NCI-H1105 treated with DMSO at 0.1 percent for 48 hours (cell line): ENCODE data around the gene F8.
"Not testable (repeated sequence)": the region's sequence is repeated elsewhere in the genome, so short reads cannot be mapped to it uniquely, and the experiment has no call there.

Experiments
- DNase-seq: peaks from one replicate; lab custom pipeline; 2025; lab: John Stamatoyannopoulos, UW

The F8 gene

GRCh38 chrX:154885057-154885456 is 137.5 kb downstream of the F8 start:
- DNase-seq: not testable (repeated sequence)

GRCh38 chrX:154884069-154884468 is 138.5 kb downstream of the F8 start:
- DNase-seq: not testable (repeated sequence)

- DNase-seq: no peak
Measured at GRCh38 chrX:154873329-154873728, 149.2 kb downstream of the F8 start.

GRCh38 chrX:154868522-154868921 is 154.0 kb downstream of the F8 start:
- DNase-seq: not testable (repeated sequence)

GRCh38 chrX:154855256-154855655 is 167.3 kb downstream of the F8 start:
- DNase-seq: no peak

- DNase-seq: no peak
Measured at GRCh38 chrX:154850957-154851611, 171.4 kb downstream of the F8 start.

- DNase-seq: peak; percentile 72
Measured at GRCh38 chrX:154840856-154841255, 181.7 kb downstream of the F8 start.

- no peak for DNase-seq
Measured at GRCh38 chrX:154836163-154836562, 186.4 kb downstream of the F8 start.

GRCh38 chrX:154834562-154834961 is 188.0 kb downstream of the F8 start, which contains the start of gene SMIM9:
Gene SMIM9, minus strand, starts transcription at chrX:154834662. Its CDS starts 3,806 bp downstream, at chrX:154830856.
- DNase-seq: no peak

- DNase-seq: no peak
Measured at GRCh38 chrX:154833746-154834274, 188.7 kb downstream of the F8 start.

GRCh38 chrX:154829926-154830442 is 192.5 kb downstream of the F8 start:
- DNase-seq: no peak

- DNase-seq: no peak
Measured at GRCh38 chrX:154829134-154829533, 193.4 kb downstream of the F8 start.

GRCh38 chrX:154828016-154828408 is 194.5 kb downstream of the F8 start:
- DNase-seq: no peak

- no peak for DNase-seq
Measured at GRCh38 chrX:154827194-154828015, 195.1 kb downstream of the F8 start.

GRCh38 chrX:154825586-154825985 is 196.9 kb downstream of the F8 start:
- DNase-seq: not testable (repeated sequence)

- DNase-seq: no peak
Measured at GRCh38 chrX:154824638-154825037, 197.9 kb downstream of the F8 start.

- no peak for DNase-seq
Measured at GRCh38 chrX:154822029-154822428, 200.5 kb downstream of the F8 start.

GRCh38 chrX:154821523-154821922 is 201.0 kb downstream of the F8 start:
- DNase-seq: no peak

GRCh38 chrX:154819771-154820341 is 202.7 kb downstream of the F8 start:
- DNase-seq: no peak

GRCh38 chrX:154818916-154819770 is 203.4 kb downstream of the F8 start:
- no peak for DNase-seq

- not testable (repeated sequence) for DNase-seq
Measured at GRCh38 chrX:154817048-154817618, 205.4 kb downstream of the F8 start.
